Measurements from ENCODE around the gene DLX3.

Gene DLX3

GRCh38 chr17:50023520-50023919, 28.5 kb upstream of the DLX3 start:
- DNase-seq (ENCODE audit: low read depth): no peak

GRCh38 chr17:50022463-50023130, 27.6 kb upstream of the DLX3 start:
- no peak for DNase-seq (ENCODE audit: low read depth)

GRCh38 chr17:50021681-50022370, 26.8 kb upstream of the DLX3 start:
- DNase-seq (ENCODE audit: low read depth): no peak

GRCh38 chr17:50020841-50021599, 26.0 kb upstream of the DLX3 start:
- DNase-seq (ENCODE audit: low read depth): no peak

GRCh38 chr17:50018909-50019308, 23.9 kb upstream of the DLX3 start:
- no peak for DNase-seq (ENCODE audit: low read depth)

- DNase-seq (ENCODE audit: low read depth): no peak
Observed at GRCh38 chr17:50015146-50015545, 20.1 kb upstream of the DLX3 start.

GRCh38 chr17:50014471-50015088, 19.6 kb upstream of the DLX3 start:
- DNase-seq (ENCODE audit: low read depth): no peak

GRCh38 chr17:50013079-50013478, 18.1 kb upstream of the DLX3 start:
- DNase-seq (ENCODE audit: low read depth): no peak

GRCh38 chr17:50009282-50009681, 14.3 kb upstream of the DLX3 start:
- no peak for DNase-seq (ENCODE audit: low read depth)

- DNase-seq (ENCODE audit: low read depth): no peak
Observed at GRCh38 chr17:50003911-50004310, 8.9 kb upstream of the DLX3 start.

- no peak for DNase-seq (ENCODE audit: low read depth)
Observed at GRCh38 chr17:49998836-49999511, 4.0 kb upstream of the DLX3 start.

- peak; percentile 65 for DNase-seq (ENCODE audit: low read depth)
Observed at GRCh38 chr17:49997773-49998703, 3.0 kb upstream of the DLX3 start.

GRCh38 chr17:49997301-49997650, 2.3 kb upstream of the DLX3 start:
- no peak for DNase-seq (ENCODE audit: low read depth)

- DNase-seq (ENCODE audit: low read depth): peak; percentile 61
Observed at GRCh38 chr17:49996495-49997300, 1.7 kb upstream of the DLX3 start.

GRCh38 chr17:49996121-49996494, 1.1 kb upstream of the DLX3 start:
- DNase-seq (ENCODE audit: low read depth): no peak

- no peak for DNase-seq (ENCODE audit: low read depth)
Observed at GRCh38 chr17:49994085-49995054, 654 bp downstream of the DLX3 start.

- DNase-seq (ENCODE audit: low read depth): no peak
Observed at GRCh38 chr17:49993423-49994060, 1.5 kb downstream of the DLX3 start.

- no peak for DNase-seq (ENCODE audit: low read depth)
Observed at GRCh38 chr17:49992933-49993422, 2.0 kb downstream of the DLX3 start.

Data from stimulated activated CD8-positive, alpha-beta memory T cell treated with anti-CD3 and anti-CD28 coated beads, Interleukin-15, amount 100 ng/mL, for 24 hours (primary cell).